Measurements from ENCODE around the gene IQGAP2. TPM values are rescaled to one million over a fixed set of nuclear protein-coding genes. Genes with fewer than 3 reads are reported as not detected.

Gene IQGAP2
- total and polyA plus RNA-seq, 3 experiments from 2014 or later, result 51.4 to 70.5 (median 62.5) TPM

DNA sequence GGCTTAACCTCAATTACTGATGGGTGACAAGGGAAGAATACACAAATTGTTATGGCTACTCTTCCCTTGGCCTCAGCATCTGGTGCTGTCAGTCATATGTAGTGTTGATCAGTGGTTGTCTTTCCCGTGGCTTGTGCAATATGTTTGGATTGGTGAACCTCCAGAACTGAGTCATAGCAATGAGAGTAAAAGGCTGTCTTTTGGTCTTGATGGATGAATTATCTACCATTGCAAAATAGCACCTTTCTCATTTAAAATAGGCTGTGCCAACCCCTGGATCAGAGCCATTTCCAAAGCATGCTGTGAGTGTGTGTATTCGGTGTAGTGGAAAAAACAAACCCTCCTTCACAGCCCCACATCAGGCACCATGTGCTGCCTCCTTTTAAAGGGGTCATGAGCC lies 298.2 kb downstream of the IQGAP2 start:
- no peaks in the 10 kb centered on the region for H3K27me3 ChIP-seq (ENCODE audit: insufficient read depth, low read length, poor library complexity, severe bottlenecking)
- no peak overlapping the region for H3K4me3 ChIP-seq (ENCODE audit: low read length)
- no peaks in the 10 kb centered on the region for H3K9me3 ChIP-seq (ENCODE audit: low read length)
- DNase-seq, result no peak
- no peak overlapping the region for H3K27ac Mint-ChIP-seq
- no peaks in the 10 kb centered on the region for H3K9me3 Mint-ChIP-seq
- no peaks in the 10 kb centered on the region for H3K27me3 Mint-ChIP-seq
- ChIA-PET POLR2A (no interaction called here), CTCF (no interaction called here)
- no peaks in the 10 kb centered on the region for H3K4me1 ChIP-seq (ENCODE audit: insufficient read depth, low read length)
- peaks cover 15 to 66% (median 29%) of the 10 kb centered on the region in 3 donors for H3K36me3 Mint-ChIP-seq
- H3K4me3 Mint-ChIP-seq, result no peak overlapping the region
- H3K36me3 ChIP-seq (ENCODE audit: insufficient read depth, low read length), result peaks cover 27% of the 10 kb centered on the region
- no peaks in the 10 kb centered on the region for H3K4me1 Mint-ChIP-seq
- H3K27ac ChIP-seq (ENCODE audit: low read depth, low read length), result no peak overlapping the region

DNA sequence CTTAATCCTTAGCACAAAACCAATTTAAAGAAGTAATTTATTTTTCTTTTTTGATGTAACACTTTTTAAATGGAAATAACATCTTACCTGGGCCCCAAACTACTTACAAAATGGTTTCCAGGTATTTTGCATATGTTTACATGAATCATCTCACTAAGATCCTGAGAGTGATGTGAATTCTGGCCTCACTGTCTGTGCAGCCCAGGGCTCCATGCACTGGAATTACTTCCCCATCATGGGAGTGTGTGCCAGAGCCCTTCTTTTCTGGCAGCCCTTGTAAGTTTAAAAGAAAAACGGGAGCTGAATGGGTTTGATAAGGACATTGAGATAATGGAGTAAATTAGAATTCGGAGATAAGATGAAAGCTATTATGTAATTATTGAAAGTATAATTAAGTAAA lies 300.6 kb downstream of the IQGAP2 start:
- Mint-ChIP-seq H3K4me1 (no peaks in the 10 kb centered on the region), H3K36me3 (peaks cover 14 to 64% (median 24%) of the 10 kb centered on the region in 3 donors), H3K9me3 (no peaks in the 10 kb centered on the region), H3K4me3 (no peak overlapping the region), H3K27me3 (no peaks in the 10 kb centered on the region), H3K27ac (peak overlapping the region in 1 of 8 donors; percentile 32)
- Histone ChIP-seq H3K4me1 (ENCODE audit: insufficient read depth, low read length) (no peaks in the 10 kb centered on the region), H3K4me3 (ENCODE audit: low read length) (no peak overlapping the region), H3K9me3 (ENCODE audit: low read length) (no peaks in the 10 kb centered on the region), H3K27ac (ENCODE audit: low read depth, low read length) (no peak overlapping the region), H3K27me3 (ENCODE audit: insufficient read depth, low read length, poor library complexity, severe bottlenecking) (no peaks in the 10 kb centered on the region), H3K36me3 (ENCODE audit: insufficient read depth, low read length) (peaks cover 20% of the 10 kb centered on the region)
- DNase-seq, result no peak
- POLR2A ChIA-PET, result no interaction called here
- CTCF ChIA-PET, result interaction anchor here (2.2 to 2.7 kb wide), 2 partner anchors 29 to 71 kb away, joined by 8 to 16 read pairs; no protein-coding TSS in a partner anchor

DNA sequence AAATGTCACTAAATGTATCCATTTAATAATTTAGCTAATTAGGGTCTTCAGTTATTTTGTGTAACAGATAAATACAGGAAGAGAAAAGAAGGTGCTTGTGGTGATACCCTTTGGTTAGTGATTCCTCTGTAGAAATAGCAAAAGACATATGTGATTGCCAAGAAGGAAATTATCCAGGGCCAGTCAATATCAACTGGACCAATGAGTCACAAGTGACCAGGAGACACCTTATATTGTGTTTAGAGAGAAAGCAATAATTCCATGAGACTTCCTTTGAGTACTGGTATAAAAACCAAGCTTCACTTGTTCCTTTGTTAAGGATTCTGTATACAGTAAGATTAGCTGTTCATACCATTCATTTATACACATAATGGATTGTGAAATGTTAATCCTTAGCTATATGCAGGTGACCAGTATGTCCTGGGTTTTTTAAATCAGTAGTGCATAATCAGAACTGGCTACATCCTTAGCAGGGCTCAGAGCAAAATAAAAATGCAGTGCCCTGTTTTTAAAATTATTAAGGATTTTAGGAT lies 301.1 kb downstream of the IQGAP2 start:
- H3K27me3 ChIP-seq (ENCODE audit: insufficient read depth, low read length, poor library complexity, severe bottlenecking), result no peaks in the 10 kb centered on the region
- H3K4me3 ChIP-seq (ENCODE audit: low read length), result no peak overlapping the region
- no peaks in the 10 kb centered on the region for H3K9me3 ChIP-seq (ENCODE audit: low read length)
- ChIA-PET CTCF (interaction anchor here (0.9 to 2.9 kb wide), 5 partner anchors 11 to 78 kb away, joined by 3 to 16 read pairs (median 8); no protein-coding TSS in a partner anchor), POLR2A (no interaction called here)
- no peaks in the 10 kb centered on the region for H3K9me3 Mint-ChIP-seq
- no peaks in the 10 kb centered on the region for H3K27me3 Mint-ChIP-seq
- H3K4me1 Mint-ChIP-seq, result no peaks in the 10 kb centered on the region
- H3K36me3 Mint-ChIP-seq, result peaks cover 14 to 59% (median 24%) of the 10 kb centered on the region in 3 donors
- no peaks in the 10 kb centered on the region for H3K4me1 ChIP-seq (ENCODE audit: insufficient read depth, low read length)
- H3K27ac Mint-ChIP-seq, result peak overlapping the region in 1 of 8 donors; percentile 31
- H3K4me3 Mint-ChIP-seq, result no peak overlapping the region
- H3K36me3 ChIP-seq (ENCODE audit: insufficient read depth, low read length), result peaks cover 18% of the 10 kb centered on the region
- H3K27ac ChIP-seq (ENCODE audit: low read depth, low read length), result no peak overlapping the region
- DNase-seq, result no peak

DNA sequence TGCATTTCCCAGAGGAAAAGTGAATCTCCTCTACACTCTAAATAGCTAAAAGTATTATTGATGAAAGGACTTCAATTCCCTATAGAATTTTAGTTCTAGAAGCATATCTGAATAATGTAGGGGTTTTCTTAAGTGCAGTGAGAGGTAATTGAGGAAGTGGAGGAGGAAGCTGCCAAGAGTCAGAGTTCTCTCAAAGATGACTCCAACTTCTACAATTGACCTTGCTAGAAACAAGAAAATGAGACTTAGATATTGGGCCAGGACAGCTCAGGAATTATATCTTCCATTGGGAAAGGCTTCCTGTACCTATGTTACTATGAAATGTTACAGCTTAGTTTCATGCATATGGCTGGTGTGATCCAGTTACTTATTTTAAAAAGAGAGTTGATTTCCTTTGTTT lies 302.5 kb downstream of the IQGAP2 start:
- H3K27me3 Mint-ChIP-seq, result no peaks in the 10 kb centered on the region
- Histone ChIP-seq H3K27me3 (ENCODE audit: insufficient read depth, low read length, poor library complexity, severe bottlenecking) (no peaks in the 10 kb centered on the region), H3K9me3 (ENCODE audit: low read length) (no peaks in the 10 kb centered on the region), H3K27ac (ENCODE audit: low read depth, low read length) (no peak overlapping the region), H3K4me3 (ENCODE audit: low read length) (no peak overlapping the region), H3K36me3 (ENCODE audit: insufficient read depth, low read length) (peaks cover 16% of the 10 kb centered on the region), H3K4me1 (ENCODE audit: insufficient read depth, low read length) (no peaks in the 10 kb centered on the region)
- no peak for DNase-seq
- peak overlapping the region in 1 of 8 donors; percentile 10 for H3K27ac Mint-ChIP-seq
- POLR2A ChIA-PET, result no interaction called here
- H3K36me3 Mint-ChIP-seq, result peaks cover 14 to 51% (median 21%) of the 10 kb centered on the region in 3 donors
- no peak overlapping the region for H3K4me3 Mint-ChIP-seq
- H3K4me1 Mint-ChIP-seq, result peaks cover 3% of the 10 kb centered on the region in 3 donors
- no peaks in the 10 kb centered on the region for H3K9me3 Mint-ChIP-seq
- CTCF ChIA-PET, result interaction anchor here (1.0 to 2.9 kb wide), 7 partner anchors 9 to 69 kb away, joined by 3 to 16 read pairs (median 5); no protein-coding TSS in a partner anchor

DNA sequence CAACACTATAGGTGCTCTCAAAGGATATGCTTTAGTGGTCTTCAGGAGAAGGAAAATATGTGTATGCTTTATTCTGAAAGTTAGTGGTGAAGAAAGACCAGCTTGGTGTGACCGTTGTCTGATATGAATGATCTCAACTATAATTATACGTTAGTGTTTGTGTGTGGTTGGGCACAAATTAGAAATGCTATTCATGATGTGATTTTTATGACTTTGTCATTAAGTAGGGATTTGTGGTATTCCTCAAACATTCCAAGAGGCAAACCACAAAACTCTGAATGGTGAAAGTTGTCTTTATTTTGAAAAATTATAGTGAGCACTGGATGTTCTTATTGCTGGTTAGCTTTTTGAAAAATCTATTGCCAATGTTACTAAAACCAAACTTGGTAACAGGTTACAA lies 306.7 kb downstream of the IQGAP2 start:
- Mint-ChIP-seq H3K36me3 (peaks cover 0 to 25% (median 3%) of the 10 kb centered on the region in 3 donors), H3K27me3 (no peaks in the 10 kb centered on the region), H3K9me3 (no peaks in the 10 kb centered on the region), H3K27ac (peak overlapping the region in 1 of 8 donors; percentile 6), H3K4me3 (no peak overlapping the region), H3K4me1 (peaks cover 19 to 23% (median 22%) of the 10 kb centered on the region in 3 donors)
- Histone ChIP-seq H3K4me1 (ENCODE audit: insufficient read depth, low read length) (peaks cover 5% of the 10 kb centered on the region), H3K36me3 (ENCODE audit: insufficient read depth, low read length) (no peaks in the 10 kb centered on the region), H3K4me3 (ENCODE audit: low read length) (no peak overlapping the region), H3K9me3 (ENCODE audit: low read length) (no peaks in the 10 kb centered on the region), H3K27me3 (ENCODE audit: insufficient read depth, low read length, poor library complexity, severe bottlenecking) (no peaks in the 10 kb centered on the region), H3K27ac (ENCODE audit: low read depth, low read length) (no peak overlapping the region)
- POLR2A ChIA-PET, result no interaction called here
- CTCF ChIA-PET, result interaction anchor here (1.9 kb wide), 1 partner anchor 65 kb away, joined by 10 read pairs; no protein-coding TSS in a partner anchor
- DNase-seq, result no peak

DNA sequence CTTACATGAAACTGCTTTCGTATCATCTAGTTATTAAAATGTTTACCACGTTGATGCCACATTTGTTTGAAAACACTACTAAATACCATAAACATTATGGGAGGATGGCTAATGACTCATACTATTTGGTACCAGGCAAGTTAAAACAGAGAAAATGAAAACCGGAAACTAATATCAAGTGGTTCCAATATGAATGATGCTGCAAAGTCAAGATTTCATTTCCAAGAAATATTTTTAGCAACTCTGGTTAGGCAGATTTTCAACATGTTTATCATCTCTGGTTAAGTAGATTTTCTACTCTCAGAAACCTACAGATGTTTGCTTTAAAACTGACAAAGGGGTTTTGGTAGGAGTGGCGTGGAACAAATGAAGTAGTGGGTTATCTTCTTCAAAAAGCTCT lies 307.9 kb downstream of the IQGAP2 start:
- peaks cover 0 to 18% (median 3%) of the 10 kb centered on the region in 3 donors for H3K36me3 Mint-ChIP-seq
- ChIA-PET CTCF (interaction anchor here (1.9 kb wide), 1 partner anchor 63 kb away, joined by 10 read pairs; no protein-coding TSS in a partner anchor), POLR2A (no interaction called here)
- DNase-seq, result no peak
- H3K27me3 Mint-ChIP-seq, result no peaks in the 10 kb centered on the region
- Histone ChIP-seq H3K9me3 (ENCODE audit: low read length) (no peaks in the 10 kb centered on the region), H3K27ac (ENCODE audit: low read depth, low read length) (no peak overlapping the region), H3K27me3 (ENCODE audit: insufficient read depth, low read length, poor library complexity, severe bottlenecking) (no peaks in the 10 kb centered on the region), H3K4me3 (ENCODE audit: low read length) (no peak overlapping the region), H3K36me3 (ENCODE audit: insufficient read depth, low read length) (no peaks in the 10 kb centered on the region), H3K4me1 (ENCODE audit: insufficient read depth, low read length) (peaks cover 9% of the 10 kb centered on the region)
- peaks cover 21 to 29% (median 26%) of the 10 kb centered on the region in 3 donors for H3K4me1 Mint-ChIP-seq
- peak overlapping the region in 4 of 8 donors; percentile 33 to 73 (median 44) for H3K27ac Mint-ChIP-seq
- H3K9me3 Mint-ChIP-seq, result no peaks in the 10 kb centered on the region
- H3K4me3 Mint-ChIP-seq, result peak overlapping the region in 1 of 7 donors; percentile 38

DNA sequence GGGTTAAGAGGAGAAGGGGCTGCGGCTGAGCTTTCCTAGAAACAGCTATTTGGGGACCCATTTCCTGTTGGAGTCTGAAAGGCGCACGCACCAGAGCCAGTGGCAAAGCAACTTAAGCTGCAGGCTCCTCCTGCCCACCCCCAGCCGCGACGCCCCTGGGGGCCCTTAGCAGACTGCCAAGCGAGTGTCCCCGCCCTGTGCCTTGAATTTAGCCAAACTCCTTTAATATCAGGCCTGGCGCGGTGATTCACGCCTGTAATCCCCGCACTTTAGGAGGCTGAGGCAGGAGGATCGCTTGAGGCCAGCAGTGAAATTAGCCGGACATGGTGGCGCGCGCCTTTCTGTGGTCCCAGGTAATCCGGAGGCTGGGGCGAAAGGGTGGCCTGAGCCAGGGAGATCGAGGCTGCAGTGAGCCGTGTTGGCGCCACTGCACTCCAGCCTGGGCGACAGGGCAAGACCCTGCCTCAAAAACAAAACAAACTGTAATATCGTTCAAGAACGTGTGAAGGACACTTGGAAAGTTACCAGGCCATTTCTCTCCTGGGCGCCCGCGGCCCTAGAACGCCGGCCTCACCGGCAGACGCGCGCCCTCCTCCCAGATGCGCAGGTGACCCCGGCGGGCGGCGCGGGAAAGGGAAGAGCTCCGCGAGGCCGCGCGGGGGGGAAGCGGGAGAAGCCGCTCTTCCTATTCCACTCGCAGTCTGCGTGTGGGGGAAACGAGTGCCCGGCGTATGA lies 311.8 kb downstream of the IQGAP2 start:
- DNase-seq, result peak; percentile 3 to 58 (median 13)
- H3K4me1 Mint-ChIP-seq, result peaks cover 47 to 59% (median 57%) of the 10 kb centered on the region in 3 donors
- Histone ChIP-seq H3K36me3 (ENCODE audit: insufficient read depth, low read length) (no peaks in the 10 kb centered on the region), H3K27me3 (ENCODE audit: insufficient read depth, low read length, poor library complexity, severe bottlenecking) (no peaks in the 10 kb centered on the region), H3K27ac (ENCODE audit: low read depth, low read length) (no peak overlapping the region), H3K9me3 (ENCODE audit: low read length) (no peaks in the 10 kb centered on the region), H3K4me3 (ENCODE audit: low read length) (peak overlapping the region; percentile 73), H3K4me1 (ENCODE audit: insufficient read depth, low read length) (peaks cover 14% of the 10 kb centered on the region)
- H3K27ac Mint-ChIP-seq, result peak overlapping the region; percentile 9 to 97 (median 81)
- peak overlapping the region; percentile 80 to 98 (median 91) for H3K4me3 Mint-ChIP-seq
- H3K36me3 Mint-ChIP-seq, result peaks cover 0 to 24% (median 0%) of the 10 kb centered on the region in 3 donors
- no peaks in the 10 kb centered on the region for H3K27me3 Mint-ChIP-seq
- ChIA-PET CTCF (interaction anchor here (0.7 to 8.6 kb wide), 10 partner anchors 9 to 1167 kb away, joined by 3 to 79 read pairs (median 4); no protein-coding TSS in a partner anchor), POLR2A (interaction anchor here (0.9 to 1.1 kb wide), 2 partner anchors 18 to 59 kb away, joined by 3 read pairs; no protein-coding TSS in a partner anchor)
- H3K9me3 Mint-ChIP-seq, result no peaks in the 10 kb centered on the region

DNA sequence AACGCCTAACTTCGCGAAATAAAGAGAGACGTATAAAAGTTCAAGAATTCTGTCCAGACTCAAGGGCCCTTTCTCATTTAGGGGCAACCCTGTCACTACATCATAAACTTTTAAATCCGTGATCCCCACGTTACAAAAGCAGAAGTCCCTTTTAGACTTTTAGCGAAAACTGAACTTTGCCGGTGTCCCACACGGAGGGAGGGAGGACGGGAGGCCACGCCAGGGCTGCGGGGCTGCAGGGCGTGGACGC lies 312.3 kb downstream of the IQGAP2 start:
- H3K27me3 Mint-ChIP-seq, result no peaks in the 10 kb centered on the region
- POLR2A ChIA-PET, result interaction anchor here (1.1 kb wide), 1 partner anchor 59 kb away, joined by 3 read pairs; no protein-coding TSS in a partner anchor

More for the DNA sequence above, 312.3 kb downstream of the IQGAP2 start:
- CTCF ChIA-PET, result interaction anchor here (0.7 to 8.6 kb wide), 9 partner anchors 10 to 1167 kb away, joined by 3 to 79 read pairs (median 5); no protein-coding TSS in a partner anchor
- Mint-ChIP-seq H3K36me3 (peaks cover 0 to 24% (median 0%) of the 10 kb centered on the region in 3 donors), H3K4me3 (peak overlapping the region; percentile 80 to 98 (median 91)), H3K27ac (peak overlapping the region in 7 of 8 donors; percentile 9 to 97 (median 82)), H3K9me3 (no peaks in the 10 kb centered on the region), H3K4me1 (peaks cover 47 to 60% (median 58%) of the 10 kb centered on the region in 3 donors)
- Histone ChIP-seq H3K27ac (ENCODE audit: low read depth, low read length) (peak overlapping the region; percentile 65), H3K36me3 (ENCODE audit: insufficient read depth, low read length) (no peaks in the 10 kb centered on the region), H3K9me3 (ENCODE audit: low read length) (no peaks in the 10 kb centered on the region), H3K4me3 (ENCODE audit: low read length) (peak overlapping the region; percentile 73), H3K4me1 (ENCODE audit: insufficient read depth, low read length) (peaks cover 14% of the 10 kb centered on the region), H3K27me3 (ENCODE audit: insufficient read depth, low read length, poor library complexity, severe bottlenecking) (no peaks in the 10 kb centered on the region)
- peak in 2 of 5 donors; percentile 9 to 14 for DNase-seq
